Spinal cord (tissue), 4 donors: ENCODE results near the gene TRIM10. TPM values are rescaled to one million over a fixed set of nuclear protein-coding genes. Genes with fewer than 3 reads are reported as not detected.

Source experiments
- polyA plus RNA-seq, 2 donors: library from polyadenylated mRNA; unstranded; fragments of 120-200 nt; gene quantifications; one replicate each; pipeline ENCODE4 v1.2.1, GENCODE V29; 2013; ENCODE audit not compliant: insufficient read length in 2 of 2
- small RNA-seq: library from RNA; depleted of rRNA; stranded (forward); fragments of <200 nt; gene quantifications from one replicate; pipeline ENCODE3, GENCODE V24; 2014; ENCODE audit warnings: low replicate concordance
- total RNA-seq, 2 donors: library from RNA; depleted of rRNA in 1 of 2; stranded (reverse); fragments of 120-200 nt in 1 of 2; fragments of >200 nt in 1 of 2; gene quantifications; one replicate each; pipeline versions ENCODE4 v1.2.3 to v1.2.4, GENCODE V29; 2013 to 2014

Gene TRIM10
- total and polyA plus RNA-seq, 4 donors, result 0.14 to 2.2 (median 0.56) TPM

Small RNAs within 50 kb of the gene (small RNA-seq; reads per million reads assigned to genes)
- gene RF00554, result not detected

Other genes starting within 250 kb of the TRIM10 start
- gene HLA-A, start 218.7 kb downstream of the TRIM10 start, total RNA-seq, result 100 to 1,000 TPM; 112 to 246 TPM
- gene HLA-A, start 218.7 kb downstream of the TRIM10 start, polyA plus RNA-seq, result 100 to 1,000 TPM; 116 to 215 TPM
- 10 to 100 TPM; 18.0 to 35.2 TPM for gene POLR1H, start 99.9 kb downstream of the TRIM10 start, total RNA-seq
- 10 to 100 TPM; 18.3 to 21.0 TPM for gene POLR1H, start 99.9 kb downstream of the TRIM10 start, polyA plus RNA-seq
- gene PPP1R11, start 94.0 kb downstream of the TRIM10 start, total RNA-seq, result 10 to 100 TPM; 19.6 to 48.3 TPM
- 10 to 100 TPM; 85.7 to 97.7 TPM for gene PPP1R11, start 94.0 kb downstream of the TRIM10 start, polyA plus RNA-seq
- not detected for gene RNF39, start 85.4 kb downstream of the TRIM10 start, total RNA-seq
- gene RNF39, start 85.4 kb downstream of the TRIM10 start, polyA plus RNA-seq, result 1 to 10 TPM; 2.2 to 2.3 TPM
- gene TRIM31, start 48.1 kb downstream of the TRIM10 start, total RNA-seq, result not detected
- not detected for gene TRIM31, start 48.1 kb downstream of the TRIM10 start, polyA plus RNA-seq
- under 1 TPM in 1 of 2 donors, not detected in 1; 0.17 TPM for gene TRIM40, start 25.1 kb downstream of the TRIM10 start, total RNA-seq
- gene TRIM40, start 25.1 kb downstream of the TRIM10 start, polyA plus RNA-seq, result under 1 TPM in 1 of 2 donors, not detected in 1; 0.19 TPM
- not detected for gene TRIM15, start 2.3 kb upstream of the TRIM10 start, total RNA-seq
- not detected for gene TRIM15, start 2.3 kb upstream of the TRIM10 start, polyA plus RNA-seq
- 10 to 100 TPM; 23.5 to 28.9 TPM for gene TRIM26, start 52.2 kb upstream of the TRIM10 start, total RNA-seq
- gene TRIM26, start 52.2 kb upstream of the TRIM10 start, polyA plus RNA-seq, result 10 to 100 TPM; 38.9 to 53.9 TPM
- 10 to 100 TPM in 1 of 2 donors, 1 to 10 TPM in 1; 7.4 to 13.1 TPM for gene TRIM39, start 165.7 kb upstream of the TRIM10 start, total RNA-seq
- gene TRIM39, start 165.7 kb upstream of the TRIM10 start, polyA plus RNA-seq, result 10 to 100 TPM; 11.3 to 11.8 TPM
- 10 to 100 TPM; 15.7 to 41.3 TPM for gene RPP21, start 183.9 kb upstream of the TRIM10 start, total RNA-seq
- gene RPP21, start 183.9 kb upstream of the TRIM10 start, polyA plus RNA-seq, result 10 to 100 TPM; 49.1 to 56.9 TPM